Activated CD8-positive, alpha-beta T cell treated with anti-CD3 and anti-CD28 coated beads for 36 hours (primary cell): Measurements from ENCODE around the gene RNLS. TPM values are rescaled to one million over a fixed set of nuclear protein-coding genes. Genes with fewer than 3 reads are reported as not detected.

Experiments
- ATAC-seq: fragments of 200-7000 bp; cut with Tn5 transposase; one replicate; pipeline ENCODE4 v1.10.0; 2021; ENCODE audit warnings: mild to moderate bottlenecking, moderate library complexity
- CTCF ChIA-PET: fragments of 350-600 bp; sonication (Branson Sonifier 250); formaldehyde crosslinking; loops from one replicate; lab custom pipeline; 2021; ENCODE audit warnings: antibody characterized with exemption; lab: Charles Lee
- POLR2A ChIA-PET: fragments of 350-600 bp; sonication (Branson Sonifier 250); formaldehyde crosslinking; loops from one replicate; lab custom pipeline; 2021; ENCODE audit warnings: antibody characterized with exemption; lab: Charles Lee
- DNase-seq: peaks from one replicate; pipeline ENCODE4 v3.0.0-alpha.2; 2020
- H3K27ac Mint-ChIP-seq: one replicate; pipeline ENCODE4 v1.8.0; 2021; ENCODE audit warnings: mild to moderate bottlenecking, mixed read lengths
- H3K27me3 Mint-ChIP-seq: one replicate; pipeline ENCODE4 v1.8.0; 2021; ENCODE audit warnings: mixed read lengths
- H3K36me3 Mint-ChIP-seq: one replicate; pipeline ENCODE4 v1.8.0; 2021; ENCODE audit warnings: low read depth, mixed read lengths
- H3K4me1 Mint-ChIP-seq: one replicate; pipeline ENCODE4 v1.8.0; 2021; ENCODE audit warnings: low read depth, mixed read lengths
- H3K4me3 Mint-ChIP-seq: one replicate; pipeline ENCODE4 v1.8.0; 2021; ENCODE audit warnings: mild to moderate bottlenecking, moderate library complexity, mixed read lengths
- H3K9me3 Mint-ChIP-seq: one replicate; pipeline ENCODE4 v1.8.0; 2021; ENCODE audit warnings: mixed read lengths
- intact Hi-C: fragments of 100-400 bp; cut with micrococcal nuclease; formaldehyde crosslinking; loops from one replicate; pipeline ENCODE4 v1.10.0; 2022
- total RNA-seq, 2 experiments: library from RNA; stranded (reverse); gene quantifications; one replicate each; pipeline ENCODE4 v1.2.3, GENCODE V29; 2021
- TF ChIP-seq, protein P1 (sequence below): fragments of 200-600 bp; IDR thresholded peaks from one replicate; pipeline ENCODE4 v1.8.0; 2022; ENCODE audit warnings: antibody characterized with exemption, mild to moderate bottlenecking

The RNLS gene
- total RNA-seq, 2 experiments from 2014 or later: 4.5 TPM

DNA sequence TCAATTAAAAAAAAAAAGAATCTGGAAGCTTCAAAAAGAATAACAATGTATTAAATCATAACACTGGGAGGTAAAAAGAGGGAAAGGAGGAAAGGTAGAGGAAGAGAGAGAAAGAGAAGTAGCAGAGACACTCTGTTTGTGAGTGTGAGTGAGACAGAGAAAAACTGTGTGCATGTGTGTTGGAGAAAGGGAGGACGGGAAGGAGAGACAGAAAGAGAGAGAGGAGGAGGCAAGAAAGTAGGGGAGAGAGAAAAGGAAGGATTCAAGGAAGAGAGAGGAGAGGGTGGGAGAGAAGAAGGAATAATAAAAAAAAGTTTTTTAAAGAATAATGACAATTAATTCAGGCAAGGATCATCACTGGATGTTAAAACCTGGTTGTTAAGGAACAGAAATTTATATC is 77.9 kb downstream of the RNLS start:
- no peaks in the 10 kb centered on the region for H3K36me3 Mint-ChIP-seq
- DNase-seq (no peak), ATAC-seq (no peak)
- H3K4me1 Mint-ChIP-seq: no peaks in the 10 kb centered on the region
- intact Hi-C loops: no loop called here
- no peak overlapping the region for H3K27ac Mint-ChIP-seq
- TF ChIP-seq, protein P1, sequence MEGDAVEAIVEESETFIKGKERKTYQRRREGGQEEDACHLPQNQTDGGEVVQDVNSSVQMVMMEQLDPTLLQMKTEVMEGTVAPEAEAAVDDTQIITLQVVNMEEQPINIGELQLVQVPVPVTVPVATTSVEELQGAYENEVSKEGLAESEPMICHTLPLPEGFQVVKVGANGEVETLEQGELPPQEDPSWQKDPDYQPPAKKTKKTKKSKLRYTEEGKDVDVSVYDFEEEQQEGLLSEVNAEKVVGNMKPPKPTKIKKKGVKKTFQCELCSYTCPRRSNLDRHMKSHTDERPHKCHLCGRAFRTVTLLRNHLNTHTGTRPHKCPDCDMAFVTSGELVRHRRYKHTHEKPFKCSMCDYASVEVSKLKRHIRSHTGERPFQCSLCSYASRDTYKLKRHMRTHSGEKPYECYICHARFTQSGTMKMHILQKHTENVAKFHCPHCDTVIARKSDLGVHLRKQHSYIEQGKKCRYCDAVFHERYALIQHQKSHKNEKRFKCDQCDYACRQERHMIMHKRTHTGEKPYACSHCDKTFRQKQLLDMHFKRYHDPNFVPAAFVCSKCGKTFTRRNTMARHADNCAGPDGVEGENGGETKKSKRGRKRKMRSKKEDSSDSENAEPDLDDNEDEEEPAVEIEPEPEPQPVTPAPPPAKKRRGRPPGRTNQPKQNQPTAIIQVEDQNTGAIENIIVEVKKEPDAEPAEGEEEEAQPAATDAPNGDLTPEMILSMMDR: no peak
- H3K9me3 Mint-ChIP-seq: no peaks in the 10 kb centered on the region
- POLR2A ChIA-PET: no interaction called here
- peaks cover 1% of the 10 kb centered on the region for H3K27me3 Mint-ChIP-seq
- H3K4me3 Mint-ChIP-seq: no peak overlapping the region
- CTCF ChIA-PET: no interaction called here

DNA sequence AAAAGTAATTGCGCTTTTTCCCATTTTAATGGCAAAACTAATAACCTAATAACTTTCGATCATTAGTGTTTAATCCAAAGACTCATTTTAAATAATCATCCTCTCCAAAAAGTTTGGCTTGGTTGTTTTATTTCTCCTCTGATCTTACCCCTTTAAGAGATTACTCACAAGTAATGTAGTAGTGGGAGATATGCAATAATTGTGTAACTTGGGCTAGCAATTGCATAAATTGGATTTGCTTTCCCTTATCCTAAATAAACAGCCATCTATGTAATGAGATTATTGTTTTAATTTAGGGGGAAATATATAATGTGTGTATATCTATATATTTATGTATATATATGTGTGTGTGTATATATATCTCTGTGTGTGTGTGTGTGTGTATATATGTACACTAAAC is 82.5 kb downstream of the RNLS start:
- H3K4me1 Mint-ChIP-seq: peaks cover 2% of the 10 kb centered on the region
- TF ChIP-seq, protein P1: no peak
- no peak for ATAC-seq
- ChIA-PET CTCF (interaction anchor here (0.6 kb wide), 1 partner anchor 68 kb away, joined by 3 read pairs; no protein-coding TSS in a partner anchor), POLR2A (no interaction called here)
- no peaks in the 10 kb centered on the region for H3K36me3 Mint-ChIP-seq
- no peak for DNase-seq
- H3K27ac Mint-ChIP-seq: no peak overlapping the region
- no peaks in the 10 kb centered on the region for H3K9me3 Mint-ChIP-seq
- intact Hi-C loops: no loop called here
- H3K4me3 Mint-ChIP-seq: no peak overlapping the region
- H3K27me3 Mint-ChIP-seq: peaks cover 1% of the 10 kb centered on the region

- POLR2A ChIA-PET: no interaction called here
- no peak overlapping the region for H3K27ac Mint-ChIP-seq
- no peak for ATAC-seq
Measured at GRCh38 chr10:88499569-88500470, 83.3 kb downstream of the RNLS start.

GRCh38 chr10:88497913-88498312 is 85.2 kb downstream of the RNLS start:
- intact Hi-C loops: no loop called here
- DNase-seq (no peak), ATAC-seq (no peak)
- H3K9me3 Mint-ChIP-seq: no peaks in the 10 kb centered on the region
- H3K27ac Mint-ChIP-seq: no peak overlapping the region
- ChIA-PET CTCF (no interaction called here), POLR2A (no interaction called here)
- no peaks in the 10 kb centered on the region for H3K27me3 Mint-ChIP-seq
- peaks cover 2% of the 10 kb centered on the region for H3K4me1 Mint-ChIP-seq
- H3K4me3 Mint-ChIP-seq: no peak overlapping the region
- TF ChIP-seq, protein P1: no peak
- no peaks in the 10 kb centered on the region for H3K36me3 Mint-ChIP-seq

More at GRCh38 chr10:88499569-88500470, 83.3 kb downstream of the RNLS start:
- CTCF ChIA-PET: no interaction called here
- no peak overlapping the region for H3K4me3 Mint-ChIP-seq
- TF ChIP-seq, protein P1: no peak
- no peaks in the 10 kb centered on the region for H3K27me3 Mint-ChIP-seq
- H3K4me1 Mint-ChIP-seq: peaks cover 2% of the 10 kb centered on the region
- intact Hi-C loops: no loop called here
- no peak for DNase-seq
- no peaks in the 10 kb centered on the region for H3K9me3 Mint-ChIP-seq
- H3K36me3 Mint-ChIP-seq: no peaks in the 10 kb centered on the region

DNA sequence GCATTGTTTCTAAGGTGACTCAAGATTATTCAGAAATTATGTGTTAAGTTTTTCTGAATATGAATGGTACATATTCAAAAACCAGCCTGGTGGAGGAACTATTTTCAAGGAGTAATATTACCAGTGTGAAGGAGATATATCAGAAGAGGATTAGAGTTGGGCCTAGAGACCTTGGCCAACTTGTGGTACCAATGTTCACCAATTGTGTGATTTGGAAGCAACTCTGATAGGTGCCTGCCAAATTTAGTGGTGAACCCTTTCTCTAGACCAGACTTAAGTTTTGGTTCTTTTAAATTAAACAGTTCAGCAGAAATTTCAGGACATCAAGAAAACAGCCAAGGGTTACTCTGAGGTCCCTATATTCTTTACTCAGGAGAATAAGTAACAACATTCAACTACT is 88.6 kb downstream of the RNLS start:
- Mint-ChIP-seq H3K4me1 (peaks cover 12% of the 10 kb centered on the region), H3K27me3 (no peaks in the 10 kb centered on the region), H3K4me3 (no peak overlapping the region), H3K27ac (no peak overlapping the region), H3K36me3 (no peaks in the 10 kb centered on the region), H3K9me3 (no peaks in the 10 kb centered on the region)
- CTCF ChIA-PET: no interaction called here
- POLR2A ChIA-PET: no interaction called here
- DNase-seq (no peak), ATAC-seq (no peak)
- intact Hi-C loops: no loop called here
- TF ChIP-seq, protein P1: no peak
